IPS-NIHi7 (cell line): ENCODE measurements around the gene KSR1.

Experiments used
- DNase-seq: peaks from one replicate; pipeline ENCODE4 v3.0.0; 2012; ENCODE audit warnings: mixed read lengths; ENCODE audit errors: extremely low spot score

The KSR1 gene

GRCh38 chr17:27514595-27515413 is 58.6 kb downstream of the KSR1 start:
- DNase-seq, result no peak

GRCh38 chr17:27518048-27518447 is 61.8 kb downstream of the KSR1 start:
- DNase-seq, result no peak

- no peak for DNase-seq
Measured at GRCh38 chr17:27518545-27519521, 62.6 kb downstream of the KSR1 start.

- no peak for DNase-seq
Measured at GRCh38 chr17:27519550-27519949, 63.3 kb downstream of the KSR1 start.

- no peak for DNase-seq
Measured at GRCh38 chr17:27520491-27521185, 64.4 kb downstream of the KSR1 start.

GRCh38 chr17:27521281-27522027 is 65.2 kb downstream of the KSR1 start:
- no peak for DNase-seq

- DNase-seq, result no peak
Measured at GRCh38 chr17:27522028-27522635, 65.9 kb downstream of the KSR1 start.

GRCh38 chr17:27523712-27524111 is 67.5 kb downstream of the KSR1 start:
- no peak for DNase-seq

- no peak for DNase-seq
Measured at GRCh38 chr17:27524594-27524993, 68.3 kb downstream of the KSR1 start.

GRCh38 chr17:27525316-27525715 is 69.1 kb downstream of the KSR1 start:
- DNase-seq, result no peak

- DNase-seq, result no peak
Measured at GRCh38 chr17:27525836-27526603, 69.8 kb downstream of the KSR1 start.

- DNase-seq, result peak; percentile 58
Measured at GRCh38 chr17:27526604-27527002, 70.4 kb downstream of the KSR1 start.

- no peak for DNase-seq
Measured at GRCh38 chr17:27529230-27529796, 73.1 kb downstream of the KSR1 start.

- no peak for DNase-seq
Measured at GRCh38 chr17:27530764-27531391, 74.6 kb downstream of the KSR1 start.

GRCh38 chr17:27531469-27531961 is 75.3 kb downstream of the KSR1 start:
- DNase-seq, result no peak

GRCh38 chr17:27532269-27533263 is 76.3 kb downstream of the KSR1 start:
- DNase-seq, result no peak

- peak; percentile 62 for DNase-seq
Measured at GRCh38 chr17:27533874-27534815, 77.9 kb downstream of the KSR1 start.
